ENCODE measurements around the gene TIMM29.

- TF ChIP-seq CTCF (IDR thresholded peaks at IDR 0.05) = no peak
- TF ChIP-seq POLR2A (IDR thresholded peaks at IDR 0.05) = no peak
Measured at GRCh38 chr19:10894911-10895213, 33.7 kb upstream of the TIMM29 start.
